Gastrocnemius medialis (tissue), 4 donors: ENCODE results near the gene KRTAP1-1. TPM values are rescaled to one million over a fixed set of nuclear protein-coding genes. Genes with fewer than 3 reads are reported as not detected.

Source experiments
- ATAC-seq, 2 donors: fragments of 150-250 bp; one replicate each; pipeline ENCODE4 v1.9.1; 2016
- DNase-seq, 2 donors: peaks; one replicate each; pipeline ENCODE4 v3.0.0-alpha.2; 2019
- H3K27ac ChIP-seq, 4 donors: fragments of 200-600 bp; sonication (generic); 1 replicate in 1 of 4; 2 replicates in 3 of 4; pipeline ENCODE4 v1.5.1; 2016 to 2018; ENCODE audit warnings: mild to moderate bottlenecking in 2 of 4, moderate library complexity in 1 of 4
- H3K27me3 ChIP-seq, 3 donors: fragments of 200-600 bp; sonication (generic) in 2 of 3; 1 replicate in 1 of 3; 2 replicates in 2 of 3; pipeline versions ENCODE4 v1.5.1 to v1.6.0; 2016 to 2019; ENCODE audit warnings: mild to moderate bottlenecking in 1 of 3, moderate library complexity in 1 of 3
- H3K36me3 ChIP-seq, 2 donors: fragments of 200-600 bp; sonication (generic) in 1 of 2; one replicate each; pipeline ENCODE4 v1.5.1; 2017 to 2018
- H3K4me1 ChIP-seq, 2 donors: fragments of 200-600 bp; sonication (generic) in 1 of 2; one replicate each; pipeline ENCODE4 v1.5.1; 2016 to 2017; ENCODE audit warnings: mild to moderate bottlenecking in 2 of 2
- H3K4me3 ChIP-seq, 4 donors: fragments of 200-600 bp; sonication (generic) in 3 of 4; 1 replicate in 1 of 4; 2 replicates in 3 of 4; pipeline ENCODE4 v1.5.1; 2016 to 2019; ENCODE audit warnings: mild to moderate bottlenecking in 2 of 4
- H3K9me3 ChIP-seq, 3 donors: fragments of 200-600 bp; sonication (generic) in 2 of 3; 1 replicate in 1 of 3; 2 replicates in 2 of 3; pipeline ENCODE4 v1.5.1; 2016 to 2019
- CTCF ChIP-seq, 5 experiments: fragments of 450-650 bp in 3 of 5; fragments of 200-600 bp in 2 of 5; sonication (generic) in 2 of 5; IDR thresholded peaks in 4 of 5; conservative IDR thresholded peaks in 1 of 5; 1 replicate in 4 of 5; 2 replicates in 1 of 5; pipeline ENCODE4 v1.5.1; 2016 to 2019; ENCODE audit warnings: antibody characterized with exemption in 5 of 5, mild to moderate bottlenecking in 3 of 5, moderate library complexity in 3 of 5
- POLR2A ChIP-seq, 2 donors: fragments of 450-650 bp; IDR thresholded peaks; one replicate each; pipeline ENCODE4 v1.6.1; 2017; ENCODE audit warnings: antibody characterized with exemption in 2 of 2, mild to moderate bottlenecking in 2 of 2, moderate library complexity in 2 of 2
- in situ Hi-C, 4 donors: fragments of 200-750 bp; cut with MboI; loops; one replicate each; pipeline versions ENCODE4 v1.15.0 to v1.8.0; 2017; ENCODE audit warnings: low sequenced_read_pairs in 4 of 4
- intact Hi-C: fragments of 100-400 bp; cut with DNase I; formaldehyde crosslinking; loops from one replicate; pipeline ENCODE4 v1.15.1; 2023; ENCODE audit warnings: low total_unique reads
- total RNA-seq, 4 donors: library from RNA; depleted of rRNA; stranded (reverse); fragments of >200 nt; gene quantifications; one replicate each; pipeline versions ENCODE4 v1.1.0 to v1.2.3, GENCODE V29; 2016

KRTAP1-1 gene
- total RNA-seq, 4 donors from 2014 or later: not detected

- no peak for ATAC-seq
- Histone ChIP-seq H3K27me3 (peaks cover 0 to 5% (median 0%) of the 10 kb centered on the region in 3 donors), H3K4me3 (no peak overlapping the region), H3K27ac (no peak overlapping the region), H3K9me3 (no peaks in the 10 kb centered on the region), H3K36me3 (no peaks in the 10 kb centered on the region), H3K4me1 (no peaks in the 10 kb centered on the region)
- TF ChIP-seq POLR2A (IDR thresholded peaks at IDR 0.05) (no peak), CTCF (IDR thresholded peaks at IDR 0.05 in 4 of 5, conservative IDR thresholded peaks at IDR 0.05 in 1 of 5) (no peak)
- intact Hi-C loops (no loop called here), in situ Hi-C loops (loop anchor here in 1 of 4 donors (25.0 kb wide), 1 partner anchor 111 kb away; the partner anchor contains the start of gene KRT39)
- no peak for DNase-seq
These were observed 32.4 kb upstream of the KRTAP1-1 start for GRCh38 chr17:41073676-41074075.

- Histone ChIP-seq H3K27me3 (no peaks in the 10 kb centered on the region), H3K4me3 (no peak overlapping the region), H3K36me3 (no peaks in the 10 kb centered on the region), H3K27ac (no peak overlapping the region), H3K9me3 (no peaks in the 10 kb centered on the region), H3K4me1 (no peaks in the 10 kb centered on the region)
- ATAC-seq (no peak), DNase-seq (no peak)
- intact Hi-C loops: no loop called here
- TF ChIP-seq CTCF (IDR thresholded peaks at IDR 0.05 in 4 of 5, conservative IDR thresholded peaks at IDR 0.05 in 1 of 5): no peak
- no peak for TF ChIP-seq POLR2A (IDR thresholded peaks at IDR 0.05)
- in situ Hi-C loops: loop anchor here in 1 of 4 donors (25.0 kb wide), 1 partner anchor 109 kb away; the partner anchor contains the start of gene KRT39
These were observed 30.5 kb upstream of the KRTAP1-1 start for GRCh38 chr17:41071606-41072360.

GRCh38 chr17:41069031-41069430 lies 27.8 kb upstream of the KRTAP1-1 start:
- in situ Hi-C loops: loop anchor here in 1 of 4 donors (25.0 kb wide), 1 partner anchor 107 kb away; the partner anchor contains the start of gene KRT39
- DNase-seq (no peak), ATAC-seq (no peak)
- intact Hi-C loops: no loop called here
- Histone ChIP-seq H3K27ac (no peak overlapping the region), H3K9me3 (no peaks in the 10 kb centered on the region), H3K4me1 (no peaks in the 10 kb centered on the region), H3K4me3 (no peak overlapping the region), H3K27me3 (peaks cover 0 to 4% (median 0%) of the 10 kb centered on the region in 3 donors), H3K36me3 (no peaks in the 10 kb centered on the region)
- TF ChIP-seq POLR2A (IDR thresholded peaks at IDR 0.05) (no peak), CTCF (IDR thresholded peaks at IDR 0.05 in 4 of 5, conservative IDR thresholded peaks at IDR 0.05 in 1 of 5) (no peak)

DNA sequence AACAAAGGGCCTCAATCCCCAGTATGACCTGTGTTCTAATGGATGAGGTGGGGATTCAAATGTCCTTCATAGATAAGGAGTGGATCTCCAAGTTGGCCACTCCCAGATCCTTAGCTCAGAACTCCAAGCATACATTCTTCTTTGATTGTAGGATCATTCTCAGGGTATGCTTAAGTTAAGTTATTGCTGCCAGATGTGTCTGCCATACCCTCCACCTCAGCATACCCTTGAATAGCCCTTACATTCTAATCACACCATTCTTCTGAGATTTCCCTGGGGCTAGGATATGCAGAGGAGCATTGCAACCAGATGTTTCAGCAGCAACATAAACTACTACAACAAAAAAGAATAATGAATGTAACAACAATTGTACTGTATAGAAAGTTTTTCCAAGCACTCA lies 26.0 kb upstream of the KRTAP1-1 start:
- intact Hi-C loops: no loop called here
- Histone ChIP-seq H3K27me3 (peaks cover 0 to 4% (median 0%) of the 10 kb centered on the region in 3 donors), H3K36me3 (no peaks in the 10 kb centered on the region), H3K27ac (no peak overlapping the region), H3K9me3 (no peaks in the 10 kb centered on the region), H3K4me3 (no peak overlapping the region), H3K4me1 (no peaks in the 10 kb centered on the region)
- TF ChIP-seq CTCF (IDR thresholded peaks at IDR 0.05 in 4 of 5, conservative IDR thresholded peaks at IDR 0.05 in 1 of 5): no peak
- TF ChIP-seq POLR2A (IDR thresholded peaks at IDR 0.05): no peak
- in situ Hi-C loops: loop anchor here in 1 of 4 donors (25.0 kb wide), 1 partner anchor 105 kb away; the partner anchor contains the start of gene KRT39
- DNase-seq: no peak
- ATAC-seq: no peak
